H9 (cell line): ENCODE measurements around the gene GPR151. TPM values are rescaled to one million over a fixed set of nuclear protein-coding genes. Genes with fewer than 3 reads are reported as not detected.
A peak's percentile ranks its signal among the peaks of the same experiment; 100 is the strongest.

ENCODE experiments used
- DNase-seq: peaks from one replicate; pipeline ENCODE4 v3.0.0-alpha.2; 2017
- H2AFZ ChIP-seq: one replicate; pipeline ENCODE4 v1.6.1; 2013; ENCODE audit warnings: mild to moderate bottlenecking, low read length, control low read depth, moderate library complexity
- H2AK5ac ChIP-seq: 2 replicates; pipeline ENCODE4 v1.6.1; 2013; ENCODE audit warnings: low read length, control low read depth, mixed read lengths; ENCODE audit not compliant: insufficient read length
- H2BK120ac ChIP-seq: one replicate; pipeline ENCODE4 v1.6.1; 2013; ENCODE audit warnings: low read depth, mild to moderate bottlenecking, low read length, control low read depth, inconsistent platforms; ENCODE audit not compliant: poor library complexity, severe bottlenecking
- H2BK12ac ChIP-seq: 2 replicates; pipeline ENCODE4 v1.6.1; 2013; ENCODE audit warnings: low read length, control low read depth, mixed read lengths, low read depth; ENCODE audit not compliant: insufficient read length
- H2BK15ac ChIP-seq: 2 replicates; pipeline ENCODE4 v1.6.1; 2013; ENCODE audit warnings: low read depth, low read length, control low read depth
- H2BK20ac ChIP-seq: one replicate; pipeline ENCODE4 v1.6.1; 2013; ENCODE audit warnings: low read depth, mild to moderate bottlenecking, low read length, control low read depth, inconsistent platforms; ENCODE audit not compliant: poor library complexity, severe bottlenecking
- H2BK5ac ChIP-seq: 2 replicates; pipeline ENCODE4 v1.6.1; 2013; ENCODE audit warnings: low read length, control low read depth, mixed read lengths; ENCODE audit not compliant: insufficient read length
- H3K14ac ChIP-seq: 2 replicates; pipeline ENCODE4 v1.6.1; 2013; ENCODE audit warnings: low read length, control low read depth; ENCODE audit not compliant: insufficient read depth
- H3K18ac ChIP-seq: 2 replicates; pipeline ENCODE4 v1.6.1; 2013; ENCODE audit warnings: low read depth, mild to moderate bottlenecking, mixed read lengths, low read length, control low read depth; ENCODE audit not compliant: insufficient read length
- H3K23ac ChIP-seq: 2 replicates; pipeline ENCODE4 v1.6.1; 2013; ENCODE audit warnings: low read length, control low read depth, mixed read lengths, low read depth; ENCODE audit not compliant: insufficient read length
- H3K23me2 ChIP-seq: 2 replicates; pipeline ENCODE4 v1.6.1; 2013; ENCODE audit warnings: low read depth, mild to moderate bottlenecking, mixed read lengths, low read length, control low read depth; ENCODE audit not compliant: insufficient read length, poor library complexity, severe bottlenecking
- H3K27ac ChIP-seq: 2 replicates; pipeline ENCODE4 v1.5.1; 2013; ENCODE audit warnings: low read length, control low read depth, mixed read lengths, low read depth; ENCODE audit not compliant: insufficient read length
- H3K27me3 ChIP-seq: 2 replicates; pipeline ENCODE4 v1.6.1; 2013; ENCODE audit warnings: low read length, control low read depth, inconsistent platforms; ENCODE audit not compliant: insufficient read depth
- H3K4ac ChIP-seq: 2 replicates; pipeline ENCODE4 v1.6.1; 2013; ENCODE audit warnings: low read depth, mild to moderate bottlenecking, control low read depth, inconsistent platforms, low read length, moderate library complexity
- H3K4me1 ChIP-seq: 2 replicates; pipeline ENCODE4 v1.6.1; 2013; ENCODE audit warnings: low read length, control low read depth, inconsistent platforms; ENCODE audit not compliant: insufficient read depth
- H3K4me2 ChIP-seq: 2 replicates; pipeline ENCODE4 v1.6.1; 2013; ENCODE audit warnings: low read length, control low read depth, mixed read lengths; ENCODE audit not compliant: insufficient read length, insufficient read depth
- H3K56ac ChIP-seq: 2 replicates; pipeline ENCODE4 v1.6.1; 2013; ENCODE audit warnings: low read depth, mild to moderate bottlenecking, mixed read lengths, low read length, control low read depth; ENCODE audit not compliant: insufficient read length
- H3K79me1 ChIP-seq: 2 replicates; pipeline ENCODE4 v1.6.1; 2013; ENCODE audit warnings: low read depth, mild to moderate bottlenecking, moderate library complexity, low read length, control low read depth, inconsistent platforms; ENCODE audit not compliant: insufficient read depth, poor library complexity, severe bottlenecking
- H3K79me2 ChIP-seq: 2 replicates; pipeline ENCODE4 v1.6.1; 2013; ENCODE audit warnings: low read length, control low read depth, inconsistent platforms; ENCODE audit not compliant: insufficient read depth
- H3K9ac ChIP-seq: 2 replicates; pipeline ENCODE4 v1.6.1; 2013; ENCODE audit warnings: low read length, control low read depth, mixed read lengths; ENCODE audit not compliant: insufficient read length; ENCODE audit errors: extremely low read depth
- H3K9me3 ChIP-seq: one replicate; pipeline ENCODE4 v1.6.1; 2013; ENCODE audit warnings: low read depth, low read length, inconsistent platforms; ENCODE audit not compliant: control insufficient read depth
- H3T11ph ChIP-seq: one replicate; pipeline ENCODE4 v1.6.1; 2013; ENCODE audit warnings: mild to moderate bottlenecking, low read length, control low read depth, inconsistent platforms
- H4K20me1 ChIP-seq: one replicate; pipeline ENCODE4 v1.6.1; 2013; ENCODE audit not compliant: control insufficient read depth, insufficient read length, insufficient read depth
- H4K5ac ChIP-seq: 2 replicates; pipeline ENCODE4 v1.6.1; 2013; ENCODE audit warnings: low read depth, mild to moderate bottlenecking, mixed read lengths, low read length, control low read depth; ENCODE audit not compliant: insufficient read length
- H4K8ac ChIP-seq: replicated peaks from 2 replicates; pipeline ENCODE4 v1.6.1; 2013; ENCODE audit warnings: low read length, control low read depth, mixed read lengths, low read depth; ENCODE audit not compliant: insufficient read length
- H4K91ac ChIP-seq: 2 replicates; pipeline ENCODE4 v1.6.1; 2013; ENCODE audit warnings: low read depth, mild to moderate bottlenecking, moderate library complexity, mixed read lengths, low read length, control low read depth; ENCODE audit not compliant: insufficient read length
- H3K27ac Mint-ChIP-seq, 3 experiments: 2 replicates in 2 of 3; 3 replicates in 1 of 3; pipeline ENCODE4 v1.8.0; 2020 to 2021; ENCODE audit warnings: mixed read lengths in 3 of 3, mild to moderate bottlenecking in 1 of 3, moderate library complexity in 1 of 3
- H3K27me3 Mint-ChIP-seq: 2 replicates; pipeline ENCODE4 v1.8.0; 2021; ENCODE audit warnings: low read depth, mild to moderate bottlenecking, moderate library complexity, mixed read lengths
- H3K36me3 Mint-ChIP-seq, 3 experiments: 2 replicates in 2 of 3; 3 replicates in 1 of 3; pipeline ENCODE4 v1.8.0; 2020 to 2021; ENCODE audit warnings: low read depth in 3 of 3, mixed read lengths in 3 of 3; ENCODE audit not compliant: insufficient read depth in 1 of 3
- H3K4me1 Mint-ChIP-seq, 2 experiments: 2 replicates each; pipeline ENCODE4 v1.8.0; 2020; ENCODE audit warnings: mixed read lengths in 2 of 2
- H3K4me3 Mint-ChIP-seq, 2 experiments: 2 replicates in 1 of 2; 3 replicates in 1 of 2; pipeline ENCODE4 v1.8.0; 2020 to 2021; ENCODE audit warnings: mild to moderate bottlenecking in 2 of 2, mixed read lengths in 2 of 2, moderate library complexity in 1 of 2
- H3K9me3 Mint-ChIP-seq, 2 experiments: 2 replicates in 1 of 2; 3 replicates in 1 of 2; pipeline ENCODE4 v1.8.0; 2020; ENCODE audit warnings: mild to moderate bottlenecking in 2 of 2, mixed read lengths in 2 of 2, moderate library complexity in 1 of 2
- WGBS: extraction: QIAGEN DNeasy Blood & Tissue Kit; methylation state at CpG from one replicate; pipeline ENCODE4 v1.1.7; 2013; ENCODE audit warnings: missing lambda C conversion rate, low lambda C conversion rate, mixed read lengths; ENCODE audit not compliant: insufficient read length; ENCODE audit errors: extremely low coverage; 5-methylcytosine and 5-hydroxymethylcytosine counted together
- total RNA-seq: library from RNA; stranded (reverse); gene quantifications from 2 replicates; pipeline ENCODE4 v1.2.1, GENCODE V29; 2021
- TF ChIP-seq, protein P1 (sequence below): fragments of 200-600 bp; sonication (generic); conservative IDR thresholded peaks from 3 replicates; pipeline ENCODE4 v1.8.0; 2021; ENCODE audit warnings: antibody characterized with exemption, mild to moderate bottlenecking

GPR151 gene
- total RNA-seq, 1 experiment from 2014 or later, result not detected

DNA sequence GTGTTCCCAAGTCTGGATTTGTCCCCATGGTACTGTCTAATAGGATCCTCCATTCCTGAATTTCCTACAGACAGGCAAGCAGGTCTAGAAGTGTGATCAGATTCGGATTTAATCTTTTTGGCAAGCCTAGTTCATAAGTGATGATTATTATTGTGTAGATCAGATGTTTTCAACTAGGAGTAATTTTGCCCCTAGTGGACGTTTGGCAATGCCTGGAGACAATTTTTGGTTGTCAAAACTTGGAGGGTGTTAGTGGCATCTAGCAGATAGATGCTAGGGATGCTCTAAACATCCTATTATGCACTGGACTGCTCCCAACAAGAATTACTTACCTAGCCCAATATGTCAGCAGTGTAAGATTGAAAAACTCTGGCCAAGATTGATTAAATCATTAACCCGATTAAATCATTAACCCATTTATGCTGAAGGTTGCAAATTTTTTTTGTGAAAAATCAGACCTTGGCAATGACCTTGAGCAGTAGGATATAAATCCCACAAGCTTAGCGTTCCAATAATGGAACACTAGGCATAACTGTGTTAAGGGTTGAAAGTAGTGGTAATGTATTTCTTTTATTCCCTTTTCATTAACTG, 40.7 kb downstream of the GPR151 start:
- no peak overlapping the region for H2AK5ac ChIP-seq
- H3K27me3 ChIP-seq, result no peaks in the 10 kb centered on the region
- Mint-ChIP-seq H3K27ac (no peak overlapping the region), H3K9me3 (no peaks in the 10 kb centered on the region), H3K4me3 (no peak overlapping the region), H3K27me3 (no peaks in the 10 kb centered on the region), H3K4me1 (no peaks in the 10 kb centered on the region), H3K36me3 (peaks cover 29 to 71% (median 69%) of the 10 kb centered on the region in 3 experiments; a peak in 6 of 7 replicates)
- no peak for DNase-seq
- no peak overlapping the region for H2BK5ac ChIP-seq
- H4K91ac ChIP-seq, result no peak overlapping the region
- no peak overlapping the region for H2BK12ac ChIP-seq
- H3K79me2 ChIP-seq, result no peaks in the 10 kb centered on the region
- H3K23ac ChIP-seq, result no peak overlapping the region
- no peak overlapping the region for H3K14ac ChIP-seq
- H2BK15ac ChIP-seq, result no peak overlapping the region
- no peak overlapping the region for H2BK20ac ChIP-seq
- no peak overlapping the region for H2BK120ac ChIP-seq
- H4K8ac ChIP-seq, result no peak overlapping the region
- no peaks in the 10 kb centered on the region for H3K9me3 ChIP-seq
- no peak overlapping the region for H3K9ac ChIP-seq
- H3K4me1 ChIP-seq, result no peaks in the 10 kb centered on the region
- H3K27ac ChIP-seq, result no peak overlapping the region
- no peak overlapping the region for H3K18ac ChIP-seq
- H2AFZ ChIP-seq, result no peak overlapping the region
- no peak overlapping the region for H3K4me2 ChIP-seq
- no peaks in the 10 kb centered on the region for H3K79me1 ChIP-seq
- H3K56ac ChIP-seq, result no peak overlapping the region
- no peaks in the 10 kb centered on the region for H4K20me1 ChIP-seq
- H3K4ac ChIP-seq, result no peak overlapping the region
- no peak overlapping the region for H4K5ac ChIP-seq
- WGBS, result no CpG with 5 or more reads among the region's 4 CpGs
- TF ChIP-seq, protein P1, sequence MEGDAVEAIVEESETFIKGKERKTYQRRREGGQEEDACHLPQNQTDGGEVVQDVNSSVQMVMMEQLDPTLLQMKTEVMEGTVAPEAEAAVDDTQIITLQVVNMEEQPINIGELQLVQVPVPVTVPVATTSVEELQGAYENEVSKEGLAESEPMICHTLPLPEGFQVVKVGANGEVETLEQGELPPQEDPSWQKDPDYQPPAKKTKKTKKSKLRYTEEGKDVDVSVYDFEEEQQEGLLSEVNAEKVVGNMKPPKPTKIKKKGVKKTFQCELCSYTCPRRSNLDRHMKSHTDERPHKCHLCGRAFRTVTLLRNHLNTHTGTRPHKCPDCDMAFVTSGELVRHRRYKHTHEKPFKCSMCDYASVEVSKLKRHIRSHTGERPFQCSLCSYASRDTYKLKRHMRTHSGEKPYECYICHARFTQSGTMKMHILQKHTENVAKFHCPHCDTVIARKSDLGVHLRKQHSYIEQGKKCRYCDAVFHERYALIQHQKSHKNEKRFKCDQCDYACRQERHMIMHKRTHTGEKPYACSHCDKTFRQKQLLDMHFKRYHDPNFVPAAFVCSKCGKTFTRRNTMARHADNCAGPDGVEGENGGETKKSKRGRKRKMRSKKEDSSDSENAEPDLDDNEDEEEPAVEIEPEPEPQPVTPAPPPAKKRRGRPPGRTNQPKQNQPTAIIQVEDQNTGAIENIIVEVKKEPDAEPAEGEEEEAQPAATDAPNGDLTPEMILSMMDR, result peak; percentile 47; the same call in 2 of the 3 replicates
- H3T11ph ChIP-seq, result no peak overlapping the region
- H3K23me2 ChIP-seq, result no peaks in the 10 kb centered on the region
